Measurements from ENCODE around the gene RAB21.

RAB21 gene, protein sequence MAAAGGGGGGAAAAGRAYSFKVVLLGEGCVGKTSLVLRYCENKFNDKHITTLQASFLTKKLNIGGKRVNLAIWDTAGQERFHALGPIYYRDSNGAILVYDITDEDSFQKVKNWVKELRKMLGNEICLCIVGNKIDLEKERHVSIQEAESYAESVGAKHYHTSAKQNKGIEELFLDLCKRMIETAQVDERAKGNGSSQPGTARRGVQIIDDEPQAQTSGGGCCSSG

DNA sequence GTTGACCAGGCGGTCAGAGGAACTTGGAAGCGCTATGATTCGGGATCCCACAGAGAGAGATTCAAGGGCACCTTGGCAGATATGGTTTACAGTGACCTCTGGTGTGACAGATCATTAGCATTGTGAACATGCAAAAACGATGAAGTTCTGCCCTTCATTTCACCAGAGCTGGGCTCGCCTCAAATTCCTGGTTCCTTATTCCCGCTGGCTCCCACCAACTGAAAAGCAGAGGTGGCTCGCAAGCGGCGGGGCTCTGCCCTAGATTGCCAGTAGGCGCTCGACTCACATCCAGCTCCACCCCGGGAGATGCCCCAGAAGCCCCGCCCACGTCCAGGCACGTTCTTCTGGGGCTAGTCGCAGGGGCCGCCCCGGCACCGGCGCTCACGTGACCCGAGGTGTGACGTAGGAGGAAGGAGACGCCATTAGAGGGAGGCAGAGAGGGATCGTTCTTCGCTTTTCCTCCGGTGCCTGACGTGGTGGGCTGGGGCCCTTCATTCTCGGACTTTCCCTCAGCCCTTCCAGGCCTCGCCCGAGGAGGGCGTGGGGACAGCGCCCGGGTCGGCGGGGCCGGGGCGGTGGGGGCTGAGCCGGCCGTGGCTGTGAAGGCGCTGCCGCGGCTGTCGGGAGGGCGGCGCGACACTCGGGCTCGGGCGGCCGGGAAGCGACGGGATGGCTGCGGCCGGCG is at the start of gene RAB21:
Gene RAB21, plus strand, starts transcription at position 403 of the 685 bp plus-strand sequence. Its CDS starts 267 bp downstream, at position 670.
- DNase-seq (ENCODE audit: low read depth), result peak; percentile 98

DNA sequence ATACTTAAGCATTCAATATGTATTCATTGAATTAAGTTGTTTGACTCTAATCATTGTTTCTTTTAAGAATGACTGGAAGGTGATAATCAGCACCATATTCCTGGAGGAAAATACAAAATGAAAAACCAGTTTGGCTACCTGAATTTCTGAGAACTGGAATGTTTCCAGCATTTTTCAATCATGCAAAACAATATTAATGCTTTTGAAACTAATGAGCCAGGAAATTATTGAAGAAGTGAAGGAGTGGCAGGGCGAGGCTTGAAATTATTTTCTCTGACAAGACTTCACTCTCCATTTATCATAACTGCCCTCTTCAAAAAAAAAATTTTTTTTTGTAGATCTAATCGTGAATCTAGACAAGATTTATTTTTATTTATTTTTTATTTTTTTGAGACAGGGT is 49.7 kb upstream of the RAB21 start:
- no peak for DNase-seq (ENCODE audit: low read depth)

- DNase-seq (ENCODE audit: low read depth), result no peak
Measured at GRCh38 chr12:71708658-71709057, 46.0 kb upstream of the RAB21 start.

GRCh38 chr12:71710276-71711125 is 44.2 kb upstream of the RAB21 start:
- DNase-seq (ENCODE audit: low read depth), result no peak

GRCh38 chr12:71718611-71719010 is 36.1 kb upstream of the RAB21 start:
- no peak for DNase-seq (ENCODE audit: low read depth)

DNA sequence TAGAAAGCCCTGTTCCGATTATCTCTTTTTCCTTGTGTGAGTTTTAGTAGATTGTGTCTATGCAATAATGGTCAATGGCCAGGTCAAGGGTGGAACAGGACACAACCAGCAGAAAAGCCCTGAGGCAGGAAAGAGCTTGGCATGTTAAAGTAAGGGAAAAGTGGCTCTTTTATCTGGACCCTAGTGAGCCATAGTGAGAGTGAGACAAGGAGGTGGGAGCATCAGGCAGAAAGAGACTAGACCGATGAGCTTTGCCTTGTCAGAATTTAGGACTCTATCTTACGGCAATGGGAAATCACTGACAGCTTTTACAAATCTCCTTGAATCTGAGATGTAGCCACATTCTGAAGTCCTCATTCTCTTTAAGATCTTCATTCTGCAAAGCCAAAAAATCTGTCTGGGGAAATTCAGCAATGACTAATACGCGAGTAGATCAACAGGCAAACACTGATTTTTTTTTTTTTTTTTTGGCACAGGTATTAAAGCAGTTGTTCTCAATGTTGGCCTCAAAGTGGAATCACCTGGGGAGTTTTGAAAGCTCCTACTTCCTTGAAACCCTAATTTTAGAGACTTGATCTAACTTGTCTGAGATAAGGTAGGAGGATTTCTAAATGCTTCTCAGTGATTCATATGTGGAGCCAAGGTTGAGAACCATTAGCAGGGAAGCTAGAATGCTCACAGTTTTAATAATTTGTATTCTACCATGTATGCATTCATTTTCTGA is 34.9 kb upstream of the RAB21 start:
- no peak for DNase-seq (ENCODE audit: low read depth)

- DNase-seq (ENCODE audit: low read depth), result no peak
Measured at GRCh38 chr12:71721783-71722505, 32.7 kb upstream of the RAB21 start.

- no peak for DNase-seq (ENCODE audit: low read depth)
Measured at GRCh38 chr12:71725011-71725410, 29.7 kb upstream of the RAB21 start.

GRCh38 chr12:71726548-71726947 is 28.1 kb upstream of the RAB21 start:
- no peak for DNase-seq (ENCODE audit: low read depth)

DNA sequence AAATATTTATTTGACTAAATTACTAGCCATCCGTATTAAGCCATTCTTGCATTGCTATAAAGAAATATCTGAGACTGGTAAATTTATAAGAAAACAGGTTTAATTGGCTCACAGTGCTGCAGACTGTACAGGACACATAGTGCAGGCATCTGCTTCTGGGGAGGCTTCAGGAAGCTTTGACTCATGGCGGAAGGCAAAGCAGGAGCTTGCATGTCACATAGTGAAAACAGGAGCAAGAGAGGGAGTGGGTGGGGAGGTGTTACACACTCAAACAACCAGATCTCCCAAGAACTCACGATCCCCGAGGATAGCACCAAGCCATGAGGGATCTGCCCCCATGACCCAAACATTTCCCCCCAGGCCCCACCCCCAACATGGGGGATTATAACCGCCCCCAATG is 26.7 kb upstream of the RAB21 start:
- no peak for DNase-seq (ENCODE audit: low read depth)

DNA sequence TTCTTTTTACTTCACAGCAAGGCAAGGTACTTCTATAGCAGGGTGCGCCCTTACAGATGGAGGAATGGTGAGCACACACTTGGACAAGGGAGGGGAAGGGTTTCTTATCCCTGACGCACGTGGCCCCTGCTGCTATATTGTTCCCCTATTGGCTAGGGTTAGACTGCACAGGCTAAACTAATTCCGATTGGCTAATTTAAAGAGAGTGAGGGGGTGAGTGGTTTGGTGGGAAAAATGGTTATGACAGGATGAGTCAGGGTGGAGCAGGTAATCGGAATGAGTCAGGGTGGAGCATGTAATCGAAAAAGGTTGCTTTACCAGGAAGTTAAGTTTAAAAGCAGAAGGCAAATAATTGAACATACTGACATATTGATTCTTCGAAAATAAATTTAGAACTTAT is 23.7 kb upstream of the RAB21 start:
- DNase-seq (ENCODE audit: low read depth), result no peak

GRCh38 chr12:71731439-71732356 is 23.0 kb upstream of the RAB21 start:
- DNase-seq (ENCODE audit: low read depth), result no peak

DNA sequence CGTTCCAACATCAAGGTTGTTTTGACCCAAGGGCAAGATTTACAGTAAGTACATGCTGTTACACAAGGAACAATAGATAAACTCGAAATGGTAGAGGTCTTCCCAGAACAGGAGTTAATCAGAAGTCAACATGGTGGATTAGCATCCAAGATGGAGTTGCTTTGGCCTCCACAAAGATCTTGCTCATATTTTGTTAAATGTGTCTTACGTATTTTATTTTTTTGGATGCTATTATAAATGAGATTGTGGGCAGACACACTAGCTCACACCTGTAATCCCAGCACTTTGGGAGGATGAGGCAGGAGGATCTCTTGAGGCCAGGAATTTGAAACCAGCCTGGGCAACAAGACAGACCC is 22.3 kb upstream of the RAB21 start:
- no peak for DNase-seq (ENCODE audit: low read depth)

- no peak for DNase-seq (ENCODE audit: low read depth)
Measured at GRCh38 chr12:71737197-71737596, 17.5 kb upstream of the RAB21 start.

GRCh38 chr12:71742998-71743397 is 11.7 kb upstream of the RAB21 start:
- DNase-seq (ENCODE audit: low read depth), result no peak

- DNase-seq (ENCODE audit: low read depth), result no peak
Measured at GRCh38 chr12:71744522-71745300, 10.0 kb upstream of the RAB21 start.

GRCh38 chr12:71746974-71747611 is 7.6 kb upstream of the RAB21 start:
- no peak for DNase-seq (ENCODE audit: low read depth)

- DNase-seq (ENCODE audit: low read depth), result no peak
Measured at GRCh38 chr12:71748081-71748850, 6.4 kb upstream of the RAB21 start.

DNA sequence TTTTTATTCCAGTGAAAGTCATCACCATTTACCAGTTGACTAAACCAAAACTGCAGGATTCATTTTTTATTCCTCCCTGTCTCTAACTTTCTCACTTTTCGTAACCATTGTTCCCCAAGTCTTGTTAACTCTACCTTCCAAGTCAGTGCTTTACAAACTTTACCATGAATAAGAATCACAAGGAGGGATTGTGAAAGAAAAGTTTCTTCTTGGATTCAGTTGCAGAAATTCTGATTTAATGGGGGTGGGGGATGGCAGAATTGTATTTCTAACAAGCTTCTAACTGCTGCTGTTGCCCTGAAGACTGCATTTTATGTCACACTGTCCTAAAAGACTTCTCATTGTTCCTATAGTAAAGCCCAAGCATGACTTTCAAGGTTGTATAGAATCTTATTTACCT is 5.0 kb upstream of the RAB21 start:
- no peak for DNase-seq (ENCODE audit: low read depth)

All from stimulated activated CD8-positive, alpha-beta memory T cell treated with anti-CD3 and anti-CD28 coated beads, Interleukin-7, amount 100 ng/mL, for 24 hours (primary cell).